ENCODE results near the gene KANTR. TPM values are rescaled to one million over a fixed set of nuclear protein-coding genes. Genes with fewer than 3 reads are reported as not detected.

KANTR gene
- total and polyA plus RNA-seq, 9 of the 15 experiments (the other 6 are each of a cell fraction or from before 2014, with no cell fraction given), result 1.0 to 5.7 (median 3.4) TPM

DNA sequence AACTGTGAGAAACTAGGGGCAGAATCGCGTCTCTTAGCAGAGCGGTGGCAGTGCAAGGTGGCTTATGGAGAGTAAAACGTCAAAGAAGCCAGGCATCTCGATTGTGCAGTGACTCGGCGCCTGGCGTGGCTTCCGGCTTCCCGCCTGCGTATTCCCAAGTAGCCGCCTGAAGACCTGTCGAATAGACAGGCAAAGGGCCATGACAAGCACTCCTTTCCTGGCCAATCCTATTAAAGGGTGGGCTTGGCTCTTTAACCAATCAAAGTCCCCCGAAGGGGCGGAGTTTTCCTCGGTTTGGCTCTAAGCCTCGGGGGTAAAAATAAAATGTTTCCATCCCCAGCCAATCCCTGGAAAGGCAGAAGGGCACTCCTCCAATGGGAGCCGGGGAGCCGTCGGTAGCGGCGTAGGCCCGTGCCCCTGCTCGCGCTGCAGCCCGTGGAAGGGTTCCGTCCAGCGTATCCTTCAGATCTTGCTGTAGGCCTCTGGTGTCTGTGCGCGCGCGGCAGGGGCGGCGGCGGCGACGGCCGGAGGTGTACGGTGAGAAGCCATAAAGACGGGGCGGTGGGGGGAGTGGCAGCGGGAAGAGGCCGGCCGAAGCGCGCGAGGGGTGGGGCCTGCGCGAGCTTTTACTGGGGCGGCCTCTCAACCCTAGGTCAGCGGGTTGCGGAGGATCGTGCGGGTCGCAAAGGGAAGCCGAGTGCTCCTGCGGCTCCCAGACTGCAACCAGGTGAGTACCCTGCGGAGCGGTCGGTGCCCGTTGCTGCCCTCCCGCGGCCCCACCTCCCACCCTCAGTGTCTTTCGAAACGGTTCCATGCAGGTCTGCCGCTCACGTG is at the start of gene KANTR (continued):
- TF ChIP-seq, protein P1, sequence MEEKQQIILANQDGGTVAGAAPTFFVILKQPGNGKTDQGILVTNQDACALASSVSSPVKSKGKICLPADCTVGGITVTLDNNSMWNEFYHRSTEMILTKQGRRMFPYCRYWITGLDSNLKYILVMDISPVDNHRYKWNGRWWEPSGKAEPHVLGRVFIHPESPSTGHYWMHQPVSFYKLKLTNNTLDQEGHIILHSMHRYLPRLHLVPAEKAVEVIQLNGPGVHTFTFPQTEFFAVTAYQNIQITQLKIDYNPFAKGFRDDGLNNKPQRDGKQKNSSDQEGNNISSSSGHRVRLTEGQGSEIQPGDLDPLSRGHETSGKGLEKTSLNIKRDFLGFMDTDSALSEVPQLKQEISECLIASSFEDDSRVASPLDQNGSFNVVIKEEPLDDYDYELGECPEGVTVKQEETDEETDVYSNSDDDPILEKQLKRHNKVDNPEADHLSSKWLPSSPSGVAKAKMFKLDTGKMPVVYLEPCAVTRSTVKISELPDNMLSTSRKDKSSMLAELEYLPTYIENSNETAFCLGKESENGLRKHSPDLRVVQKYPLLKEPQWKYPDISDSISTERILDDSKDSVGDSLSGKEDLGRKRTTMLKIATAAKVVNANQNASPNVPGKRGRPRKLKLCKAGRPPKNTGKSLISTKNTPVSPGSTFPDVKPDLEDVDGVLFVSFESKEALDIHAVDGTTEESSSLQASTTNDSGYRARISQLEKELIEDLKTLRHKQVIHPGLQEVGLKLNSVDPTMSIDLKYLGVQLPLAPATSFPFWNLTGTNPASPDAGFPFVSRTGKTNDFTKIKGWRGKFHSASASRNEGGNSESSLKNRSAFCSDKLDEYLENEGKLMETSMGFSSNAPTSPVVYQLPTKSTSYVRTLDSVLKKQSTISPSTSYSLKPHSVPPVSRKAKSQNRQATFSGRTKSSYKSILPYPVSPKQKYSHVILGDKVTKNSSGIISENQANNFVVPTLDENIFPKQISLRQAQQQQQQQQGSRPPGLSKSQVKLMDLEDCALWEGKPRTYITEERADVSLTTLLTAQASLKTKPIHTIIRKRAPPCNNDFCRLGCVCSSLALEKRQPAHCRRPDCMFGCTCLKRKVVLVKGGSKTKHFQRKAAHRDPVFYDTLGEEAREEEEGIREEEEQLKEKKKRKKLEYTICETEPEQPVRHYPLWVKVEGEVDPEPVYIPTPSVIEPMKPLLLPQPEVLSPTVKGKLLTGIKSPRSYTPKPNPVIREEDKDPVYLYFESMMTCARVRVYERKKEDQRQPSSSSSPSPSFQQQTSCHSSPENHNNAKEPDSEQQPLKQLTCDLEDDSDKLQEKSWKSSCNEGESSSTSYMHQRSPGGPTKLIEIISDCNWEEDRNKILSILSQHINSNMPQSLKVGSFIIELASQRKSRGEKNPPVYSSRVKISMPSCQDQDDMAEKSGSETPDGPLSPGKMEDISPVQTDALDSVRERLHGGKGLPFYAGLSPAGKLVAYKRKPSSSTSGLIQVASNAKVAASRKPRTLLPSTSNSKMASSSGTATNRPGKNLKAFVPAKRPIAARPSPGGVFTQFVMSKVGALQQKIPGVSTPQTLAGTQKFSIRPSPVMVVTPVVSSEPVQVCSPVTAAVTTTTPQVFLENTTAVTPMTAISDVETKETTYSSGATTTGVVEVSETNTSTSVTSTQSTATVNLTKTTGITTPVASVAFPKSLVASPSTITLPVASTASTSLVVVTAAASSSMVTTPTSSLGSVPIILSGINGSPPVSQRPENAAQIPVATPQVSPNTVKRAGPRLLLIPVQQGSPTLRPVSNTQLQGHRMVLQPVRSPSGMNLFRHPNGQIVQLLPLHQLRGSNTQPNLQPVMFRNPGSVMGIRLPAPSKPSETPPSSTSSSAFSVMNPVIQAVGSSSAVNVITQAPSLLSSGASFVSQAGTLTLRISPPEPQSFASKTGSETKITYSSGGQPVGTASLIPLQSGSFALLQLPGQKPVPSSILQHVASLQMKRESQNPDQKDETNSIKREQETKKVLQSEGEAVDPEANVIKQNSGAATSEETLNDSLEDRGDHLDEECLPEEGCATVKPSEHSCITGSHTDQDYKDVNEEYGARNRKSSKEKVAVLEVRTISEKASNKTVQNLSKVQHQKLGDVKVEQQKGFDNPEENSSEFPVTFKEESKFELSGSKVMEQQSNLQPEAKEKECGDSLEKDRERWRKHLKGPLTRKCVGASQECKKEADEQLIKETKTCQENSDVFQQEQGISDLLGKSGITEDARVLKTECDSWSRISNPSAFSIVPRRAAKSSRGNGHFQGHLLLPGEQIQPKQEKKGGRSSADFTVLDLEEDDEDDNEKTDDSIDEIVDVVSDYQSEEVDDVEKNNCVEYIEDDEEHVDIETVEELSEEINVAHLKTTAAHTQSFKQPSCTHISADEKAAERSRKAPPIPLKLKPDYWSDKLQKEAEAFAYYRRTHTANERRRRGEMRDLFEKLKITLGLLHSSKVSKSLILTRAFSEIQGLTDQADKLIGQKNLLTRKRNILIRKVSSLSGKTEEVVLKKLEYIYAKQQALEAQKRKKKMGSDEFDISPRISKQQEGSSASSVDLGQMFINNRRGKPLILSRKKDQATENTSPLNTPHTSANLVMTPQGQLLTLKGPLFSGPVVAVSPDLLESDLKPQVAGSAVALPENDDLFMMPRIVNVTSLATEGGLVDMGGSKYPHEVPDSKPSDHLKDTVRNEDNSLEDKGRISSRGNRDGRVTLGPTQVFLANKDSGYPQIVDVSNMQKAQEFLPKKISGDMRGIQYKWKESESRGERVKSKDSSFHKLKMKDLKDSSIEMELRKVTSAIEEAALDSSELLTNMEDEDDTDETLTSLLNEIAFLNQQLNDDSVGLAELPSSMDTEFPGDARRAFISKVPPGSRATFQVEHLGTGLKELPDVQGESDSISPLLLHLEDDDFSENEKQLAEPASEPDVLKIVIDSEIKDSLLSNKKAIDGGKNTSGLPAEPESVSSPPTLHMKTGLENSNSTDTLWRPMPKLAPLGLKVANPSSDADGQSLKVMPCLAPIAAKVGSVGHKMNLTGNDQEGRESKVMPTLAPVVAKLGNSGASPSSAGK (IDR thresholded peaks at IDR 0.05), result peak; percentile 82
- no peak for TF ChIP-seq ZNF124 (CRISPR knock-in tag; IDR thresholded peaks at IDR 0.05)
- no peak for TF ChIP-seq MCM7 (IDR thresholded peaks at IDR 0.05)
- peak; percentile 39; the same call in 1 of the 2 replicates for TF ChIP-seq SMAD4 (CRISPR knock-in tag; conservative IDR thresholded peaks at IDR 0.05)
- TF ChIP-seq, protein P2, sequence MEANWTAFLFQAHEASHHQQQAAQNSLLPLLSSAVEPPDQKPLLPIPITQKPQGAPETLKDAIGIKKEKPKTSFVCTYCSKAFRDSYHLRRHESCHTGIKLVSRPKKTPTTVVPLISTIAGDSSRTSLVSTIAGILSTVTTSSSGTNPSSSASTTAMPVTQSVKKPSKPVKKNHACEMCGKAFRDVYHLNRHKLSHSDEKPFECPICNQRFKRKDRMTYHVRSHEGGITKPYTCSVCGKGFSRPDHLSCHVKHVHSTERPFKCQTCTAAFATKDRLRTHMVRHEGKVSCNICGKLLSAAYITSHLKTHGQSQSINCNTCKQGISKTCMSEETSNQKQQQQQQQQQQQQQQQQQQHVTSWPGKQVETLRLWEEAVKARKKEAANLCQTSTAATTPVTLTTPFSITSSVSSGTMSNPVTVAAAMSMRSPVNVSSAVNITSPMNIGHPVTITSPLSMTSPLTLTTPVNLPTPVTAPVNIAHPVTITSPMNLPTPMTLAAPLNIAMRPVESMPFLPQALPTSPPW (CRISPR knock-in tag; IDR thresholded peaks at IDR 0.05), result 0 out of 2 replicates have a peak, but pooled peaks have one; percentile 30
- peak; percentile 74 to 77 for TF ChIP-seq NRF1 (conservative IDR thresholded peaks at IDR 0.05 in 1 of 2, IDR thresholded peaks at IDR 0.05 in 1 of 2)
- TF ChIP-seq KLF1 (tag; IDR thresholded peaks at IDR 0.05), result no peak
- no peak for TF ChIP-seq ZNF431 (CRISPR knock-in tag; IDR thresholded peaks at IDR 0.05)
- TF ChIP-seq, protein P3, sequence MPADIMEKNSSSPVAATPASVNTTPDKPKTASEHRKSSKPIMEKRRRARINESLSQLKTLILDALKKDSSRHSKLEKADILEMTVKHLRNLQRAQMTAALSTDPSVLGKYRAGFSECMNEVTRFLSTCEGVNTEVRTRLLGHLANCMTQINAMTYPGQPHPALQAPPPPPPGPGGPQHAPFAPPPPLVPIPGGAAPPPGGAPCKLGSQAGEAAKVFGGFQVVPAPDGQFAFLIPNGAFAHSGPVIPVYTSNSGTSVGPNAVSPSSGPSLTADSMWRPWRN (IDR thresholded peaks at IDR 0.05; ENCODE audit: low read depth), result no peak
- TF ChIP-seq ELF4 (CRISPR knock-in tag; IDR thresholded peaks at IDR 0.05), result no peak
- TF ChIP-seq ZNF263 (CRISPR knock-in tag; IDR thresholded peaks at IDR 0.05; ENCODE audit: borderline replicate concordance), result no peak

Data from K562 (cell line).